ENCODE data around the gene DES.
A peak's percentile ranks its signal among the peaks of the same experiment; 100 is the strongest.
"Not testable (repeated sequence)": the region's sequence is repeated elsewhere in the genome, so short reads cannot be mapped to it uniquely, and the experiment has no call there.

DES gene

DNA sequence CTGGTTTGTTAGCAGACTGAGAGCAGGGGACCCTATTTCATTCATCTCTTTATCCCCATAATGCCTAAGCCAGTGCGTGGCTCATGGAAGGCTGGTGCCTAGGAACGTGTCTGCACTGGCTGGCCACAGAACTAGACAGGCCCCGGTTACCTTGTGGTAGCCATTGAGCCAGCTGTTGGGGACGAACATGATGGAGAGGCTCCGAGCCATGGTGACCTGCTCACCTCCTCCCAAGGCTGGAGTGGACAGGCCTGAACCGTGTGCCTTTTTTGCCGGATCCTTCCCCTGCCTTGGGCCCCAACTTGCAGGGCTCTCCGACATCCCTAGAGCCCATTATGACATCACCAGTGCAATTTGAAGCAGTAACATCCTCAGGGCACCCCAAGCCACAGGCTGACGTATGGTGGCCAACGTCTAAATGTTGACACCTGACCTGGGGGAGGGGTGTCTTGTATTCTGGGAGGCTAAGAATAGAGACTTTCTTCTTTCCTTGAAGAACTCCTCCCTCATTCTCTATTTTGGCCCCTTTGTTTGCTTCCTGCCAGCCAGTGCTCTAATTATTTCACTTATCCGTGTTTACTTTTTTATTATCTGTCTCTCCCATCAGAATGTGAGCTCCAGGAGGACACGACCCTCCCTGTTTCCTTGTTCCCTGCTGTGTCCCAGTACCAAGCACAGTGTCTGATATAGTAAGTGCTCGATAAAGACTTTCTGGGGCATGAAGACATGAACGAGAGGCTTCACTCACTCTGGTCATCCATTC lies 18.3 kb upstream of the DES start:
- no peak for DNase-seq (ENCODE audit: low read depth in 4 of 4, low spot score in 1 of 4)

DNA sequence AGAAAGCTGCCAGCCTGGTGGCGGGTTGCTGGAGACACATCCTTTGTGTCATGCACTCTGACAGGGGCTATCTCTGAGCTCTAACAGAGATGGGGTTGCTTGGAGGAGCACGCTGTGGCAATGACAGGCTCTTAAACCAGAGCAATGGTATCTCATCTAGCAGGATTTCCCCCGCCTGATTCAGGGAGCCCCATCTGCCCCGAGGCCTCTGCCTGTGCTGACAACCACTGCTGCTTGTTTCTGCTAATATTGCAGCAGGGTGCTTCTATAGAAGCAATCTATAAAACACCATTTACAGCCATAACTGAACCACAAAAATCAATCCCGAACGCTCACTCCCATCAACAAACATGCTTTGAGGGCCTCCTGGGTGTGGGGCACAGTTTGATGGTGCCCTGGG lies 17.6 kb upstream of the DES start:
- no peak for DNase-seq (ENCODE audit: low read depth in 4 of 4, low spot score in 1 of 4)

DNA sequence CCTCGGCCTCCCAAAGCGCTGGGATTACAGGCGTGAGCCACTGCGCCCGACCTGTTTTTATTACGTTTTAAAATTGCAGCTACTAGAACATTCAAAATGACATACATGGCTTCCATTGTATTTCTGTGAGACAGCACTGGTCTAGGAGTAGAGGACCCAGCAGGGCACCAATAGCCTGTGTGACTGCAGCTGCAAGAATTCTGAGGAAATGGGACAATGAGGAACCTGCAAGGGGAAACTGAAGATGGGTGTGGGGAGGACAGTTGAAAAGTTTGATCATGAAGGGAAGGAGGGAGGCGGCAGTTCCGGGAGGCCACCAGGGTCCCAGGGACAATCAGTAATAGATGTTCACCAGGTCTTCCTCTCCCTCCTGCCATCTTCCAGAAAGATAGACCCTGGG lies 16.6 kb upstream of the DES start:
- no peak for DNase-seq (ENCODE audit: low read depth in 4 of 4, low spot score in 1 of 4)

DNA sequence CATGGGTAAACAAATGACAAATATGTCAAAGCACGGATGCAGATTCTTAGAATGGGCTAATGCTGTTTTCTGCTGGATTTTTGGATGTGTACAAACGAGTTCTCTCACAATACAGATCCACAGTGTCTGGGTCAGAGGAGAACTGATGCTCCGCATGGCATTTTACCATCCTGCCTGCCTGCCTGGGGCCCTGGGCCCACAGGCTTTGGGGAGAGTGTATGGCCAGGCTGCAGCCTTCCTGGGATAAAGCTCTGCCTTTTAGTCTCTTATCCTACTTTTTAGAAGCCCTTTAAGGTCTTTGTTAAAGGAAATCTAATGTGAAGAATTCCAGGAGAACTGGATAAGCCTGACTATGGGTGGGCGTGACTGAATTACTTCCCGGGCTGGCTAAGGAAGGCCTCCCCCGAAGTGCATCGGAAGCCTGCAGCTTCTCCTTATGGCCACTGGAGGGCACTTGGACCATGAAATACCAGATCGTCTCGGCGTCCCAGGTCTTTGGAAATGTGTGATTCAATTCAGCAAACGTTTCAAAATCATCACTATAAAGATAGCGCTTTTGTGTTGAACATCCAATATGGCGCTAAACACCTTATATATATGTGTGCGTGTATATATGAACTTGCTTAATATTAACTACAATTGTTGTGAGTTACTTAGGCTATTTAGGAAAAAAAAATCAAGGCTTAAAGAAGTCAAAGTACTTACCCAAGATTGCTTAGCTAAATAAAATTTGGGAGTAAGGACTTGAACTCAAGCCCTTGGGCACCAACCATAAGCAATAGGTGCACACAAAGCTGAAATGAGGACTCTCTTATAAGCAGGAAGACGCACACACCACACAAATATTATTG lies 15.3 kb upstream of the DES start:
- peak; percentile 22 to 44 (median 32) for DNase-seq (ENCODE audit: low read depth in 4 of 4, low spot score in 1 of 4)

DNA sequence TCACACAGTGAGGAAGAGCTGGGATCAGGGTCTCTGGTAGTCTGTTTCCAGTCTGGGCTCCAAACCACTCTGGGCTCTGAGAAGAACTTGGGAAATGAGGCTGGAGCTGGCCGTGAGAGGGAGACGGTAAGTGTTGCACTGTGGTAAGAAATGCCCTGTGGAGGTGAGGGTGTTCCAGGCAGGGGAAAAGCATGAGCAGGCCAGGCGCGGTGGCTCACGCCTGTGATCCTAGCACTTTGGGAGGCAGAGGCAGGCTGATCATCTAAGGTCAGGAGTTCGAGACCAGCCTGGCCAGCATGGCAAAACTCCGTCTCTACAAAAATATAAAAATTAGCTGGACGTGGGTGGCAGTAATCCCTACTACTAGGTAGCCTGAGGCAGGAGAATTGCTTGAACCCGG lies 14.3 kb upstream of the DES start:
- no peak for DNase-seq (ENCODE audit: low read depth in 4 of 4, low spot score in 1 of 4)

DNA sequence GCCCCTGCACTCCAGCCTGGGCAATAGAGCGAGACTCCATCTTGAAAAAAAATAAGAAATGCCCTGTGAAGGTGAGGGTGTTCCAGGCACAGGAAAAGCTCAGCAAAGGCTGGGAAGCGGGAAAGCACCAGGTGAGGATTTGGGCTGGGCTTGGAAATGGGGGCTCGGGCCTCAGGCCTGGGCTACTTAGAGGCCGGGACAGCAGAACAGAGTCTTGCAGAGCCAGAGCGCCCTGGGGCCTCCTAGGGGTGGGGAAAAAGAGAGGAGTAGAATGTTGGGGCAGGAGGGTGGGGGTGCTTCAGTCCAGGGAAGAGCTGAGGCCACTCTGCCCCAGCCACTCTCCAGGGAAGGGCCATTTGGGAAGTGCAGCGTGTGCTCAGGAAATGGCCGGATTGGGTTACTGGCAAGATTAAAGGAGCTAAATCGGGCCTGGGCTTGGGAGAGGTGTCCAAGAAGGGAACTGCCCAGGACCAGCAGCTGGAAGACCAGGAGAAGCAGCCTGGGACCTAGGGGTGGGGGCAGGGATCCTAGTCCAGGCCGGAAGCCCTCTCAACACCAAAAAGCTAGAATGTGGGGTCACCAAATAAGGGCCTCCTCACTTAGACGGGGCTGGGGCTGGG lies 13.8 kb upstream of the DES start:
- no peak for DNase-seq (ENCODE audit: low read depth in 4 of 4, low spot score in 1 of 4)

DNA sequence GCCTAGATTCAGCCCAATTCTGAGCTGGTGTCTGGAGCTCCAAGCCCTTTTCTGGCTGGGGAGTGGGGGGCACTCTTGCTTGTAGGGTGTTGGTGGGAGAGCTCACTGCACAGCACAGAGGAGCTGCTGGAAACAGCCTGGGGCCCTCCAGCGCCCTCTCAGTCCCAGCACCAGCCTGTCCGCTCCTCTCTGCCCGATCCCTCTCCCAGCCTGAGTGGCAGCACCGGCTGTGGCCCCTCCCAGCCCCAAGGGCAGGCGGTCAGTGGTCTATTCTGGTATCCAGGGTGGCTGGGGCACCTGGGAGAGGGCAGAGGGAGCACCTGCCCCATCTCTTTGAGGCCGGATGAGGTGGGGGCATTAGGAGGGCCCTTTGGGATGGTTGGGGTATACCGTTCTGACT lies 13.2 kb upstream of the DES start:
- no peak for DNase-seq (ENCODE audit: low read depth in 4 of 4, low spot score in 1 of 4)

DNA sequence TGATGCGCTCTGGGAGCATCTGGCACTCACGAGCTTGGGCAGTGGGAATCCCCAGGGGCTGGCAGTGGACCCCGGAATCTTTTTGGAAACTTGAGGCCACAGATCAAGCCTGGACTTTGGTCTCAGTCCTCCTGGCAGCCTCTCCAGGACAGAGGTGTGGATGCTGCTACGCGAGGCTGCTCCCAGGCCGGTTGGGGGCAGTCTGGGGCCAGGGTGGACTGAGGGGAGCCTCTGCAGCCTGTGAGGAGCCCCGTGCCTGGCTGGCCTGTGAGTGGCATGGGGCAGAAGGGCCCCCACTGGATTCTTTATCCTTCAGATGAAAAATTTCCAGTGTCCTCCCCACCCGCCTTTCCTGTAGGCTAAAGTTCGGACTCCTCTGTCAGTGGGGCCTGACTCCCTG lies 12.7 kb upstream of the DES start:
- no peak for DNase-seq (ENCODE audit: low read depth in 4 of 4, low spot score in 1 of 4)

DNA sequence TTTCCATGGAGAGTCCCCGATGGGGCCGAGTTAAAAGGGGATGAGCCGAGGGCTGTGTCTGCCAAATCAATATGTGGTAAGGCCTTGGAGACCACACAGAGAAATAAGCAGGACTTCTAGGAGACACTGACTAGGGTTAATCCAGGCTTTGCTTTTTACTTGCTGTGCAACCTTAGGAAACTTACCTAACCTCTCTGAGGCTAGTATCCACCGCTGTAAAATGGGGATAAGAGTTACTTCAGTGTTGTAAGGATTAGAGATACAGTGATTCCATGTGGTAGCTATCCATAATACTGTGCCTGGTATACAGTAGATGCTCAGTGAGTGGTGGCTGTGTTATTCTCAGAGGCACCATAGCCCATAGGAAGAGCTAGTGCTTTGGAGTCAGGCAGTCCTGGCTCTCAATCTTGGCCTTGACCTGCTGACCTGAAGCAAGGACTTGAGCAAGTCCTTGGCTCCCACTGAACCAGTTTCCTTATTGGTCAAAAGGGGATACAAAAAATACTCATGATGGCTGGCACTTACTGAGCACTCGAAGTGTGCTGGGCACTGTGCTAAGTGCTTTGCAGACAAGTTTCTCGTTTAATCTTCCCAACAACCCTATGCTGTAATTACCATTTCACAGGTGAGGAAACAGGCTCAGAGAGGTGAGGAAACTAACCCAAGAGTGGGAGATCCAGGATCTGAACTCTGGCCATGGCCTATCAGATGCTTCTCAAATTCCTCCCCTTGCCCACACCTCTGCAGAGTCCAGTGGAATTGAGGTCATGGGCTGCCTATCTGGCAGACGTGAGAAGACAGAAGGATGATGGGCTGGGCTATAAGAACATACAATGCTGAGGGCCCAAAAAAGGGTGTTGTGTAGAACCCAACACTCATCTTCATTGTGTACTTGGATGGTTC lies 12.0 kb upstream of the DES start:
- DNase-seq (ENCODE audit: low read depth in 4 of 4, low spot score in 1 of 4) = no peak

DNA sequence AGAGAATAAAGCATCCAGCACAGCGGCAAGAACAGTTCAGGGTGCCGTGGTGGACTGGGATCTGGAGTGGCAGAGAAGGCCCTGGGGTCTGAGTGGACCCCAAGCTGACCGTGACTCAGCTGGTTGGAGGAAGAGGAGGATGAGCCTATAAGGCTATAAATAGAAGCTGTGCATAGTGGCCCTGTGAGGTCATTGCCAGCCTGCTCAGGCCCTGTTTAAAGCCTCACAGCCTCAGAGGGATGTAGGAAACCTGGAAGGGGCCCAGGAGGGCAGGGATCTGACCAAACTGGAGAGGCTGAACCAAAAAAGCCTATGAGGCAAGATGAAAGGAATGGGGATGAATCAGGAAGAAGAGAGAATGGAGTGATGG lies 11.3 kb upstream of the DES start:
- no peak for DNase-seq (ENCODE audit: low read depth in 4 of 4, low spot score in 1 of 4)

DNA sequence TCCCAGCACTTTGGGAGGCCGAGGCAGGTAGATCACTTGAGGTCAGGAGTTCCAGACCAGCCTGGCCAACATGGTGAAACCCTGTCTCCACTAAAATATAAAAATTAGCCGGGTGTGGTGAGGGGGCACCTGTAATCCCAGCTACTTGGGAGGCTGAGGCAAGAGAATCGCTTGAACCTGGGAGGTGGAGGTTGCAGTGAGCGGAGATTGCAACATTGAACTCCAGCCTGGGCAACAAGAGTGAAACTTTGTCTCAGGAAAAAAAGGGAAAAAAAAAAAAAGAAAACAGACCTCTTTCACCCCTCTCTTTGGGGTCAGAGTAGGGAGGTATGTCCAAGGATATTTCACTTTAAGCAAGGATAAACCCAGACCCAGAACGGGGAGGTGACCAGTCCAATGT lies 10.8 kb upstream of the DES start:
- not testable (repeated sequence) for DNase-seq (ENCODE audit: low read depth in 4 of 4, low spot score in 1 of 4)

DNA sequence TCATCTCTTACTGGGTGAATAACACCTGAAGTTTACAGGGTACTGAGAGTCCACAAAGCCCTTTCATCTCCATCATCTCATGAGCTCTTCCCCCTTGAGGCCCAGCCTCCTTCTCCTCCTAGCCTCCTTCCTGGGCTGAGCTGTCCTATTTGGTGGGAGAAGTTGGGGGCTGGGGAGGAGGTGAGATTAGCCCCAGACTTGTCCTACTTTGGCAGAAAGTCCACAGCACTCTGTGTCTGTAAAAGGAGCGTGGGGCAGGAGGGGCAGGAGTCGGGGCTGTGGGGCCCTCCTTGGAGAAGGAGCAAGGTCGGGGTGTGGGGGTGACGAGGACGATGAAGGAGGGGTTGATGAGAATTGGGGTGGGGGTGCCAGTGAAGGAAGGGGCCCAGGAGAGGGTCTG lies 10.0 kb upstream of the DES start:
- no peak for DNase-seq (ENCODE audit: low read depth in 4 of 4, low spot score in 1 of 4)

DNA sequence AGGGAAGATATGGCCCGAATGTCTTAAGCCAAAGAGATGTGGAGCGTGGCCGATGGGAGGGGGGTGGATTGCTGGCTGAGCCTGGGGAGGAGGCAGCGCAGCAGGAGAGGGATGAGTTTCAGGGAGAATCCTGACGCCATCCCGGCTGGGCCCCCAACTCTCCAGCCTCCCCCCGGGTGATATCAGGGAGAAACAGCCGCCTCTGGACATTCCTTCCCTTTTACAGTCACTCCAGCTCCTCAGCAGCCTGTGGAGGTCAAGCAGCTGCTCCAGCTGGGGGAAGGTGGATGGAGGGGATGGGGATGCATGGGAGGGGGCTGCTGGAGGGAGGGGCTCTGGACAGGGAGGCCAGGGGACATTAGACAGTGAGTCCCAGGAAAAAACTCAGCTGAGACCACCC lies 9.5 kb upstream of the DES start:
- DNase-seq (ENCODE audit: low read depth in 4 of 4, low spot score in 1 of 4) = no peak

DNA sequence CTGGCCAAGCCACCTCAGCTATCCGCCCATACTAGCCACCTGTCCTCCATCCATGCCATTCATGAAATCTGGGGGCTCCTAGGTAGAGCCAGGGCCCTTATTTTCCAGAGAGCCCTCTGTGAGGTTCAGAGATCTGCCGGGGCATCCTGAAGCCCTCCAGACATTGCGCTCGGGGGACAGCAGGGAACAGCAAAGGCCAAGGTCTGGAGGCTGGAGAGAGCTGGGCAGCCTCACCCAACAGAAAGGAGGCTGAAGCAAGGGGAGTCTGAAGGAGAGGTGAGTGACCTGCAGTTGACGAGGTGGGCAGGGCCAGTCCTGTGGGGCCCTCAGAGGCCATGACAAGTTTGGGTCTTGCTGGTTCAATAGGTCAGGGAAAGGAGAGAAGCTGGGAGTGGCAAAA lies 8.6 kb upstream of the DES start:
- DNase-seq (ENCODE audit: low read depth in 4 of 4, low spot score in 1 of 4) = no peak

DNA sequence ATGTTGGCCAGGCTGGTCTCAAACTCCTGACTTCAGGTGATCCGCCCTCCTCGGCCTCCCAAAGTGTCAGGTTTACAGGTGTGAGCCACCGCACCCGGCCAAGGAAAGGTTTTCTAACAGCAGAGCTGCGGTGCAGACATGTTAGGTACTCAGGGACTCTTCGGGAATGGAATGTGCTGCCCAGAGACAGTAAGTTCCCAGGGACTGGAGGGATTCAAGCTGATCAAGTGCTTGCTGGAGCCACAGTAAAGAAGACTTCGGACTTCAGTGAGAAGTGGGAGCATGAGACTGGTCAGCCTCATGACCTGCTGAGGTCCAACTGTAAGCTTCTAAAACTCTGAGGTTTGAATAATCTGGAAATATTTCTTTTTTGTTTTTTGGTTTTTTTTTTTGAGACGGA lies 7.8 kb upstream of the DES start:
- DNase-seq (ENCODE audit: low read depth in 4 of 4, low spot score in 1 of 4) = no peak

DNA sequence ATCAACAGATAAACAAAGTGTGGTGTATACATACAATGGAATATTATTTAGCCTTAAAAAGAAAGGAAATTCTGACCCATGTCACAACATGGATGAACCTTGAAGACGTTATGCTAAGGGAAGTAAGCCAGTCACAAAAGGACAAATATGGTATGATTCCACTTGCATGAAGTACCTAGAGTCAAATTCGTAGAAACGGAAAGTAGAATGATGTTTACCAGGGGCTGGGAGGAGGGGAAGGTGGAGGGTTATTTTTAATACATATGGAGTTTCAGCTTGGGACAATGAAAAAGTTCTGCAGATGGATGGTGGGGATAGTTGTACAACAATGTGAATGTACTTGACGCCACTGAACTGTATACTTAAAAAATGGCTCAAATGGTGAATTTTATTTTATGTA lies 3.3 kb upstream of the DES start:
- DNase-seq (ENCODE audit: low read depth in 4 of 4, low spot score in 1 of 4) = no peak

DNA sequence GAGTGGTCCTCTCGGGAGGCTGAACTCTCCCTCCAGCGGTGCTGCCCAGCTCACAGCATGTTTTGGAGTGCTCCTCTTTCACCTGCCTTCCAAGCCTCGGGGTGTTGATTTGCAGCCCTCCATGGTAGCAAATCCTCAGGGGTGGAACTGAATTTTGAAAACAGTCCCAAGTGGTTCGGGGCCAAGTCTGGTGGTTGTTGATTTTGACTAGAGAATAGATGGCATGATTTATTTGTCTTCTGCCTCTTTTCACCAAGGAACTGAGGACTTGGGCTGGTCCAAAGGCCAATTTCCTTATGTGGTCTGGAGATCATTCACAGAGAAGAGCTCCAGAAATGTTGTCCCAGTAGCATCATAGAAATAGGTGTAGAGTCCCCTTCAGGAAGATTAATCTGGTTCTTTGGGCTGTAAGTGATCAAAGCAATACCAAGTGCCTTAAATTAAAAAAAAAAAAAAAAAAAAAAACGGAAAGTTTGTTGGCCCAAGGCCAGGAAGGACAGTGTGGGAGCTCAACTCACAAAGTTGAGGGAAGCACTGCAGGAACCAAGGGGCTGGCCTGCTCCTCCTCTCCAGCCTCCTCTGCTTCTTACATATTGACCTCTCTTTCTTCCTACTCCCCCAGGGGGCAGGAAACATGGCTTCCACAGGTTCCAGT lies 2.5 kb upstream of the DES start:
- DNase-seq (ENCODE audit: low read depth in 4 of 4, low spot score in 1 of 4) = no peak

DNA sequence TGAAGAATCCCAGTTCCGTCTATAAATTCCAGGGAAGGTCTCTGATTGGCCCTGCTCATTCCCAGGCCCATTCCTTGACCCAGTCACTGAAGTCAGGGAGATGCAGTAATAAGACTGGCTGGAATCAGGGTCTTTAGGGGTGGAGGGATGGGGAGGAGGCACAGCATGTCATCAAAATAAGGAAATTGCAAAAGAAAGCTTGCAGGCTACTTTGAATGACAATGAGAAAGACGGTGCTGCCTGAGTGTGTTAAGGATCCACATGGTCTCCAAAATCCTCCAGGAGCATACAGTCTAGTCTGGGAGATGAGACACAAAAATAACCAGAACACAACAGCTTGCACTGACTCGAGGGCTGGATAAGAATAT lies 2.0 kb upstream of the DES start:
- DNase-seq (ENCODE audit: low read depth in 4 of 4, low spot score in 1 of 4) = no peak

DNA sequence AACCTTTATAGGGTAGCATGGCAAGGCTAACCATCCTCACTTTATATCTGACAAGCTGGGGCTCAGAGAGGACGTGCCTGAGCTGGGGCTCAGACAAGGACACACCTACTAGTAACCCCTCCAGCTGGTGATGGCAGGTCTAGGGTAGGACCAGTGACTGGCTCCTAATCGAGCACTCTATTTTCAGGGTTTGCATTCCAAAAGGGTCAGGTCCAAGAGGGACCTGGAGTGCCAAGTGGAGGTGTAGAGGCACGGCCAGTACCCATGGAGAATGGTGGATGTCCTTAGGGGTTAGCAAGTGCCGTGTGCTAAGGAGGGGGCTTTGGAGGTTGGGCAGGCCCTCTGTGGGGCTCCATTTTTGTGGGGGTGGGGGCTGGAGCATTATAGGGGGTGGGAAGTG lies 1.2 kb upstream of the DES start:
- DNase-seq (ENCODE audit: low read depth in 4 of 4, low spot score in 1 of 4) = no peak

DNA sequence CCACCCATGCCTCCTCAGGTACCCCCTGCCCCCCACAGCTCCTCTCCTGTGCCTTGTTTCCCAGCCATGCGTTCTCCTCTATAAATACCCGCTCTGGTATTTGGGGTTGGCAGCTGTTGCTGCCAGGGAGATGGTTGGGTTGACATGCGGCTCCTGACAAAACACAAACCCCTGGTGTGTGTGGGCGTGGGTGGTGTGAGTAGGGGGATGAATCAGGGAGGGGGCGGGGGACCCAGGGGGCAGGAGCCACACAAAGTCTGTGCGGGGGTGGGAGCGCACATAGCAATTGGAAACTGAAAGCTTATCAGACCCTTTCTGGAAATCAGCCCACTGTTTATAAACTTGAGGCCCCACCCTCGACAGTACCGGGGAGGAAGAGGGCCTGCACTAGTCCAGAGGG lies 803 bp upstream of the DES start:
- DNase-seq (ENCODE audit: low read depth in 4 of 4, low spot score in 1 of 4) = no peak

DNA sequence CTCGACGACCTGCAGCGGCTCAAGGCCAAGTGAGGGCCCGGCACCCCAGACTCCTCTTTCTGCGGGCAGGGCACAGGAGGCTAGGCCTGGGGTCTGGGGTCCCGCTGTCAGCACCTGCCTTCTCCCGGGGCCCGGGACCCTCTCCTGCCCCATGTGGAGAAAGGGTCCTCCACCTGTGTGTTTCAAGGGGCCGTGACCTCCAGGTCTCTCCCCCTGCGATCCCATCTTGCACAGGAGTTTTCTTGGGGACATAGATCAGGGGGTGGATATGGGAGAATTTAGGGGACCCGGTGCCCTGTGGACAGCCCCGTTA lies 791 bp downstream of the DES start:
- DNase-seq (ENCODE audit: low read depth in 4 of 4, low spot score in 1 of 4) = no peak
